HL-60 (cell line): ENCODE measurements around the gene IFFO2.

Experiments used
- DNase-seq, 2 experiments: peaks; one replicate each; pipeline ENCODE4 v3.0.0-alpha.2; 2010 to 2020; ENCODE audit warnings: low read depth in 1 of 2, low spot score in 1 of 2
- H3K27ac ChIP-seq: fragments of 250-450 bp; sonication (Bioruptor Pico); replicated peaks from 2 replicates; pipeline ENCODE4 v1.5.1; 2020; ENCODE audit warnings: mild to moderate bottlenecking, moderate library complexity
- H3K27me3 ChIP-seq: fragments of 250-450 bp; sonication (Bioruptor Pico); 2 replicates; pipeline ENCODE4 v1.5.1; 2021; ENCODE audit warnings: mild to moderate bottlenecking, moderate library complexity; ENCODE audit not compliant: insufficient read depth, poor library complexity, severe bottlenecking
- H3K4me3 ChIP-seq: replicated peaks from 2 replicates; pipeline ENCODE4 v1.5.1; 2011; ENCODE audit warnings: mild to moderate bottlenecking, control low read depth, low read length; ENCODE audit not compliant: insufficient read depth
- GABPA ChIP-seq: IDR thresholded peaks from 2 replicates; pipeline ENCODE4 v1.6.1; 2012; ENCODE audit warnings: low read depth
- POLR2AphosphoS5 ChIP-seq: IDR thresholded peaks from 2 replicates; pipeline ENCODE4 v1.6.1; 2012; ENCODE audit warnings: low read depth
- REST ChIP-seq: IDR thresholded peaks from 2 replicates; pipeline ENCODE4 v1.6.1; 2012; ENCODE audit warnings: low read depth; ENCODE audit not compliant: insufficient replicate concordance
- SPI1 ChIP-seq: IDR thresholded peaks from 2 replicates; pipeline ENCODE4 v1.6.1; 2012; ENCODE audit warnings: low read depth, mild to moderate bottlenecking, borderline replicate concordance
- TF ChIP-seq, protein P1 (sequence below): IDR thresholded peaks from one replicate; pipeline ENCODE4 v1.5.1; 2011; ENCODE audit warnings: low read length, control low read depth, inconsistent platforms; ENCODE audit not compliant: insufficient read depth

Gene IFFO2

GRCh38 chr1:18973446-18973955, 17.0 kb upstream of the IFFO2 start:
- Histone ChIP-seq H3K27me3 (no peaks in the 10 kb centered on the region), H3K4me3 (no peak overlapping the region), H3K27ac (no peak overlapping the region)
- no peak for DNase-seq
- TF ChIP-seq REST (no peak), SPI1 (no peak), GABPA (no peak), POLR2AphosphoS5 (no peak)
- TF ChIP-seq, protein P1, sequence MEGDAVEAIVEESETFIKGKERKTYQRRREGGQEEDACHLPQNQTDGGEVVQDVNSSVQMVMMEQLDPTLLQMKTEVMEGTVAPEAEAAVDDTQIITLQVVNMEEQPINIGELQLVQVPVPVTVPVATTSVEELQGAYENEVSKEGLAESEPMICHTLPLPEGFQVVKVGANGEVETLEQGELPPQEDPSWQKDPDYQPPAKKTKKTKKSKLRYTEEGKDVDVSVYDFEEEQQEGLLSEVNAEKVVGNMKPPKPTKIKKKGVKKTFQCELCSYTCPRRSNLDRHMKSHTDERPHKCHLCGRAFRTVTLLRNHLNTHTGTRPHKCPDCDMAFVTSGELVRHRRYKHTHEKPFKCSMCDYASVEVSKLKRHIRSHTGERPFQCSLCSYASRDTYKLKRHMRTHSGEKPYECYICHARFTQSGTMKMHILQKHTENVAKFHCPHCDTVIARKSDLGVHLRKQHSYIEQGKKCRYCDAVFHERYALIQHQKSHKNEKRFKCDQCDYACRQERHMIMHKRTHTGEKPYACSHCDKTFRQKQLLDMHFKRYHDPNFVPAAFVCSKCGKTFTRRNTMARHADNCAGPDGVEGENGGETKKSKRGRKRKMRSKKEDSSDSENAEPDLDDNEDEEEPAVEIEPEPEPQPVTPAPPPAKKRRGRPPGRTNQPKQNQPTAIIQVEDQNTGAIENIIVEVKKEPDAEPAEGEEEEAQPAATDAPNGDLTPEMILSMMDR = no peak

- no peak overlapping the region for H3K4me3 ChIP-seq
- DNase-seq = peak in 1 of 2 experiments; percentile 57
- no peak overlapping the region for H3K27ac ChIP-seq
- TF ChIP-seq, protein P1 = no peak
- TF ChIP-seq REST (no peak), GABPA (no peak), POLR2AphosphoS5 (no peak), SPI1 (peak; percentile 41; the same call in 1 of the 2 replicates)
- H3K27me3 ChIP-seq = no peaks in the 10 kb centered on the region
Measured at GRCh38 chr1:18972991-18973390, 16.5 kb upstream of the IFFO2 start.

DNA sequence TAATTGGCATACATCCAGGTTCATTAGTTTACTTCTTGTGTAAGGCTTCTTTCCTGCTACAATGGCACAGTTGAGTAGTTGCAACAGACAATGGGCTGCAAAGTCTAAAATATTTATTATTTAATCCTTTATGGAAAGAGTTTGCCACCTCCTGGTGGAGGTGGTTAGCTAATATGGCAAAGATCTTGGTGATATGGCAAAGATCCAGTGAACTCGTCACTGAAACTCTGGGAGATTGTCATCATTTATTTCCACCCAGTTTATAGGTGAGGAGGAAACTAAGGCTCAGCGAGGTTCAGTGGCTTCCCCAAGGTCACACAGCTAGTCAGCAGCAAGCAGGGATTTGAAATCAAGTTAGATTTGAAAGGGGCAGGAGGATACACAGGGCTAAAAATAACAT, 16.1 kb upstream of the IFFO2 start:
- DNase-seq = no peak
- TF ChIP-seq POLR2AphosphoS5 (no peak), REST (no peak), SPI1 (no peak), GABPA (no peak)
- TF ChIP-seq, protein P1 = no peak
- Histone ChIP-seq H3K27ac (no peak overlapping the region), H3K27me3 (no peaks in the 10 kb centered on the region), H3K4me3 (no peak overlapping the region)
